Activated B cell treated with CpG ODN at 0.5 μM for 24 hours (primary cell): ENCODE measurements around the gene MRPL32. TPM values are rescaled to one million over a fixed set of nuclear protein-coding genes. Genes with fewer than 3 reads are reported as not detected.

Source experiments
- ATAC-seq: fragments of 200-7000 bp; cut with Tn5 transposase; one replicate; pipeline ENCODE4 v1.10.0; 2021; ENCODE audit warnings: low read depth, mild to moderate bottlenecking, moderate library complexity
- CTCF ChIA-PET: fragments of 350-600 bp; sonication (Branson Sonifier 250); formaldehyde crosslinking; loops from one replicate; lab custom pipeline; 2021; ENCODE audit warnings: antibody characterized with exemption; lab: Charles Lee
- POLR2A ChIA-PET: fragments of 350-600 bp; sonication (Branson Sonifier 250); formaldehyde crosslinking; loops from one replicate; lab custom pipeline; 2021; ENCODE audit warnings: antibody characterized with exemption; lab: Charles Lee
- DNase-seq: peaks from one replicate; pipeline ENCODE4 v3.0.0; 2022
- H3K27ac Mint-ChIP-seq: one replicate; pipeline ENCODE4 v1.8.0; 2020; ENCODE audit warnings: mixed read lengths
- H3K27me3 Mint-ChIP-seq: one replicate; pipeline ENCODE4 v1.8.0; 2021; ENCODE audit warnings: mixed read lengths
- H3K36me3 Mint-ChIP-seq: one replicate; pipeline ENCODE4 v1.8.0; 2021; ENCODE audit warnings: low read depth, mixed read lengths
- H3K4me1 Mint-ChIP-seq: one replicate; pipeline ENCODE4 v1.8.0; 2021; ENCODE audit warnings: mixed read lengths
- H3K4me3 Mint-ChIP-seq: one replicate; pipeline ENCODE4 v1.8.0; 2020; ENCODE audit warnings: mild to moderate bottlenecking, mixed read lengths
- H3K9me3 Mint-ChIP-seq: one replicate; pipeline ENCODE4 v1.8.0; 2020; ENCODE audit warnings: mixed read lengths
- CTCF ChIP-seq: fragments of 200-600 bp; IDR thresholded peaks from one replicate; pipeline ENCODE4 v1.8.0; 2022; ENCODE audit warnings: antibody characterized with exemption, mild to moderate bottlenecking
- intact Hi-C: fragments of 100-400 bp; cut with micrococcal nuclease; formaldehyde crosslinking; loops from one replicate; pipeline ENCODE4 v1.15.1; 2024
- total RNA-seq: library from RNA; stranded (reverse); gene quantifications from 2 replicates; pipeline ENCODE4 v1.2.3, GENCODE V29; 2022

MRPL32 gene
- total RNA-seq, 1 donor from 2014 or later: 38.8 TPM

- intact Hi-C loops: no loop called here
- H3K9me3 Mint-ChIP-seq: peaks cover 5% of the 10 kb centered on the region
- no peak for ATAC-seq
- H3K4me1 Mint-ChIP-seq: peaks cover 6% of the 10 kb centered on the region
- H3K27ac Mint-ChIP-seq: no peak overlapping the region
- H3K36me3 Mint-ChIP-seq: no peaks in the 10 kb centered on the region
- no peak for DNase-seq
- CTCF ChIA-PET: no interaction called here
- TF ChIP-seq CTCF: no peak
- POLR2A ChIA-PET: no interaction called here
- H3K4me3 Mint-ChIP-seq: no peak overlapping the region
- H3K27me3 Mint-ChIP-seq: peaks cover 5% of the 10 kb centered on the region
These were observed 18.2 kb downstream of the MRPL32 start for GRCh38 chr7:42950417-42950816.

- intact Hi-C loops: no loop called here
- peaks cover 5% of the 10 kb centered on the region for H3K9me3 Mint-ChIP-seq
- no peaks in the 10 kb centered on the region for H3K4me1 Mint-ChIP-seq
- no peak for ATAC-seq
- H3K27ac Mint-ChIP-seq: no peak overlapping the region
- H3K36me3 Mint-ChIP-seq: no peaks in the 10 kb centered on the region
- H3K27me3 Mint-ChIP-seq: peaks cover 5% of the 10 kb centered on the region
- H3K4me3 Mint-ChIP-seq: no peak overlapping the region
- no peak for TF ChIP-seq CTCF
- POLR2A ChIA-PET: no interaction called here
- no peak for DNase-seq
- CTCF ChIA-PET: no interaction called here
These were observed 20.2 kb downstream of the MRPL32 start for GRCh38 chr7:42952328-42952727.

GRCh38 chr7:42953994-42954393 is 21.8 kb downstream of the MRPL32 start:
- peaks cover 5% of the 10 kb centered on the region for H3K27me3 Mint-ChIP-seq
- peaks cover 5% of the 10 kb centered on the region for H3K9me3 Mint-ChIP-seq
- ATAC-seq (no peak), DNase-seq (no peak)
- H3K36me3 Mint-ChIP-seq: no peaks in the 10 kb centered on the region
- H3K4me1 Mint-ChIP-seq: no peaks in the 10 kb centered on the region
- intact Hi-C loops: no loop called here
- no peak overlapping the region for H3K27ac Mint-ChIP-seq
- no peak overlapping the region for H3K4me3 Mint-ChIP-seq
- ChIA-PET POLR2A (no interaction called here), CTCF (interaction anchor here (1.0 kb wide), 1 partner anchor 13 kb away, joined by 3 read pairs; no protein-coding TSS in a partner anchor)
- TF ChIP-seq CTCF: no peak

- no peak for DNase-seq
- POLR2A ChIA-PET: no interaction called here
- Mint-ChIP-seq H3K27ac (no peak overlapping the region), H3K36me3 (no peaks in the 10 kb centered on the region), H3K4me3 (no peak overlapping the region), H3K4me1 (no peaks in the 10 kb centered on the region), H3K9me3 (peaks cover 5% of the 10 kb centered on the region), H3K27me3 (peaks cover 4% of the 10 kb centered on the region)
- CTCF ChIA-PET: no interaction called here
- TF ChIP-seq CTCF: no peak
- intact Hi-C loops: no loop called here
- ATAC-seq: no peak
These were observed 23.9 kb downstream of the MRPL32 start for GRCh38 chr7:42956062-42956461.

GRCh38 chr7:42959549-42959948 is 27.4 kb downstream of the MRPL32 start:
- H3K27me3 Mint-ChIP-seq: peaks cover 7% of the 10 kb centered on the region
- CTCF ChIA-PET: no interaction called here
- TF ChIP-seq CTCF: no peak
- POLR2A ChIA-PET: no interaction called here
- no peak overlapping the region for H3K27ac Mint-ChIP-seq
- intact Hi-C loops: no loop called here
- no peaks in the 10 kb centered on the region for H3K36me3 Mint-ChIP-seq
- ATAC-seq (no peak), DNase-seq (no peak)
- no peaks in the 10 kb centered on the region for H3K4me1 Mint-ChIP-seq
- peaks cover 5% of the 10 kb centered on the region for H3K9me3 Mint-ChIP-seq
- no peak overlapping the region for H3K4me3 Mint-ChIP-seq
